Testis (tissue), 3 donors: ENCODE data around the gene TBC1D17. TPM values are rescaled to one million over a fixed set of nuclear protein-coding genes. Genes with fewer than 3 reads are reported as not detected.

ENCODE experiments used
- DNase-seq: peaks from one replicate; pipeline ENCODE4 v3.0.0-alpha.2; 2019
- H3K27ac ChIP-seq, 2 donors: fragments of 200-600 bp; sonication (generic); one replicate each; pipeline ENCODE4 v1.5.1; 2019
- H3K27me3 ChIP-seq: fragments of 200-600 bp; sonication (generic); one replicate; pipeline ENCODE4 v1.5.1; 2019
- H3K36me3 ChIP-seq: fragments of 200-600 bp; sonication (generic); one replicate; pipeline ENCODE4 v1.5.1; 2017; ENCODE audit warnings: low read depth; ENCODE audit errors: missing control alignments
- H3K4me1 ChIP-seq: fragments of 200-600 bp; sonication (generic); one replicate; pipeline ENCODE4 v1.5.1; 2019
- H3K4me3 ChIP-seq, 2 donors: fragments of 200-600 bp; sonication (generic); one replicate each; pipeline ENCODE4 v1.5.1; 2017 to 2019
- H3K9me3 ChIP-seq: fragments of 200-600 bp; sonication (generic); one replicate; pipeline ENCODE4 v1.5.1; 2017
- CTCF ChIP-seq, 3 experiments: fragments of 450-650 bp in 2 of 3; fragments of 200-600 bp in 1 of 3; sonication (generic) in 1 of 3; IDR thresholded peaks; one replicate each; pipeline ENCODE4 v1.5.1; 2016 to 2019; ENCODE audit warnings: antibody characterized with exemption in 3 of 3, mild to moderate bottlenecking in 2 of 3, moderate library complexity in 1 of 3
- POLR2A ChIP-seq: fragments of 450-650 bp; IDR thresholded peaks from one replicate; pipeline ENCODE4 v1.6.1; 2017; ENCODE audit warnings: antibody characterized with exemption, mild to moderate bottlenecking, moderate library complexity
- WGBS, 2 donors: methylation state at CpG; one replicate each; pipeline ENCODE4 v1.1.5; 2018; 5-methylcytosine and 5-hydroxymethylcytosine counted together
- intact Hi-C: fragments of 100-400 bp; cut with DNase I; formaldehyde crosslinking; loops from one replicate; pipeline ENCODE4 v1.15.1; 2023; ENCODE audit warnings: low total_unique reads
- polyA plus RNA-seq: library from polyadenylated mRNA; stranded (reverse); fragments of 350-450 nt; fragmentation: Illumina TruSeq; extraction: RNeasy Lipid Tissue Mini Kit (QIAGEN cat#74804); gene quantifications from one replicate; pipeline ENCODE4 v1.2.3, GENCODE V29; 2014; ENCODE audit warnings: low read depth, low replicate concordance; ENCODE audit not compliant: insufficient read depth
- total RNA-seq, 2 donors: library from RNA; depleted of rRNA; stranded (reverse); fragments of >200 nt; gene quantifications; one replicate each; pipeline ENCODE4 v1.2.3, GENCODE V29; 2016

TBC1D17 gene
- total and polyA plus RNA-seq, 3 donors from 2014 or later, result 31.1 to 49.1 (median 47.2) TPM

GRCh38 chr19:49862391-49863253, 14.9 kb upstream of the TBC1D17 start:
- TF ChIP-seq CTCF (IDR thresholded peaks at IDR 0.05) (no peak), POLR2A (no peak)
- Histone ChIP-seq H3K36me3 (no peaks in the 10 kb centered on the region), H3K27me3 (no peaks in the 10 kb centered on the region), H3K27ac (peak overlapping the region; percentile 89 to 94), H3K9me3 (no peaks in the 10 kb centered on the region), H3K4me3 (peak overlapping the region; percentile 15), H3K4me1 (peaks cover 71% of the 10 kb centered on the region)
- peak; percentile 77 for DNase-seq
- 36 to 42% methylated on average over 29 to 48 of the region's 49 CpGs for WGBS, 2 donors
- intact Hi-C loops, result no loop called here

- intact Hi-C loops, result no loop called here
Observed at GRCh38 chr19:49863254-49863934, 14.1 kb upstream of the TBC1D17 start.

GRCh38 chr19:49863935-49864320, 13.6 kb upstream of the TBC1D17 start:
- TF ChIP-seq POLR2A, result no peak
- TF ChIP-seq CTCF (IDR thresholded peaks at IDR 0.05), result no peak
- Histone ChIP-seq H3K9me3 (no peaks in the 10 kb centered on the region), H3K27ac (peak overlapping the region in 1 of 2 donors; percentile 94), H3K27me3 (no peaks in the 10 kb centered on the region), H3K36me3 (no peaks in the 10 kb centered on the region), H3K4me3 (no peak overlapping the region), H3K4me1 (peaks cover 73% of the 10 kb centered on the region)
- WGBS, 2 donors, result 82 to 86% methylated on average over 7 to 17 of the region's 17 CpGs
- DNase-seq, result no peak
- intact Hi-C loops, result no loop called here

More at GRCh38 chr19:49863254-49863934, 14.1 kb upstream of the TBC1D17 start:
- no peaks in the 10 kb centered on the region for H3K9me3 ChIP-seq
- no peak for DNase-seq
- TF ChIP-seq CTCF (IDR thresholded peaks at IDR 0.05), result no peak
- TF ChIP-seq POLR2A, result no peak
- no peaks in the 10 kb centered on the region for H3K36me3 ChIP-seq
- no peak overlapping the region for H3K4me3 ChIP-seq
- H3K27ac ChIP-seq, result peak overlapping the region; percentile 89 to 94
- H3K27me3 ChIP-seq, result no peaks in the 10 kb centered on the region
- peaks cover 71% of the 10 kb centered on the region for H3K4me1 ChIP-seq
- 88 to 92% methylated on average over 24 of the region's 24 CpGs for WGBS, 2 donors

- no peak for TF ChIP-seq POLR2A
- peak in 1 of 3 experiments; percentile 0 for TF ChIP-seq CTCF (IDR thresholded peaks at IDR 0.05)
- H3K4me3 ChIP-seq, result no peak overlapping the region
- H3K27me3 ChIP-seq, result no peaks in the 10 kb centered on the region
- H3K27ac ChIP-seq, result peak overlapping the region; percentile 9 to 96
- H3K36me3 ChIP-seq, result no peaks in the 10 kb centered on the region
- peaks cover 67% of the 10 kb centered on the region for H3K4me1 ChIP-seq
- no peaks in the 10 kb centered on the region for H3K9me3 ChIP-seq
- 46 to 64% methylated on average over 6 to 13 of the region's 13 CpGs for WGBS, 2 donors
- no peak for DNase-seq
- intact Hi-C loops, result no loop called here
Observed at GRCh38 chr19:49864890-49865289, 12.6 kb upstream of the TBC1D17 start.
